NB4 (cell line): ENCODE measurements around the gene BCL11A.

Experiments used
- MYC ChIP-seq: IDR thresholded peaks from 2 replicates; pipeline ENCODE4 v1.6.1; 2011; ENCODE audit warnings: low read depth, low read length
- POLR2A ChIP-seq: IDR thresholded peaks from 2 replicates; pipeline ENCODE4 v1.6.1; 2011; ENCODE audit warnings: mild to moderate bottlenecking; ENCODE audit not compliant: insufficient read length; ENCODE audit errors: extremely low read depth
- TF ChIP-seq, protein P1 (sequence below): IDR thresholded peaks from one replicate; pipeline ENCODE4 v1.5.1; 2012; ENCODE audit warnings: low read depth, low read length

DNA sequence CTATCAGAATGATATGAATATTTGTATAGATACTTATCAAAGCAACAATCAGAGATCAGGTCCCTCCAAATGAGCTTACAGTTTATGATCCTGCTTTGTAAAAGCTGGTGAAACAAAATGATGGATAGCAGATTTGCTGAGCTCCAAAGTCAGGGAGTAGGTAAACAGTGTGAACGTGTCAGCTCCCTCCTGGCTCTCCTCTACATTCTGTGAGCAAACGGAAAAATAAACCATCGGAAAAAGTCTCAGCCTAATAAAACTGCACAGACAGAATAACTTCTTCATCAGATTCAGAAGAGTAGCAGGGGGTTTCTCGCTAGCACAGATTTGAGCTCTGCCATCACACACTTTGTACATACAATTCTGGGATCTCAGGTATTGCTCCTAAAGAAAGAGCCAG is 51.3 kb downstream of the BCL11A start:
- TF ChIP-seq, protein P1, sequence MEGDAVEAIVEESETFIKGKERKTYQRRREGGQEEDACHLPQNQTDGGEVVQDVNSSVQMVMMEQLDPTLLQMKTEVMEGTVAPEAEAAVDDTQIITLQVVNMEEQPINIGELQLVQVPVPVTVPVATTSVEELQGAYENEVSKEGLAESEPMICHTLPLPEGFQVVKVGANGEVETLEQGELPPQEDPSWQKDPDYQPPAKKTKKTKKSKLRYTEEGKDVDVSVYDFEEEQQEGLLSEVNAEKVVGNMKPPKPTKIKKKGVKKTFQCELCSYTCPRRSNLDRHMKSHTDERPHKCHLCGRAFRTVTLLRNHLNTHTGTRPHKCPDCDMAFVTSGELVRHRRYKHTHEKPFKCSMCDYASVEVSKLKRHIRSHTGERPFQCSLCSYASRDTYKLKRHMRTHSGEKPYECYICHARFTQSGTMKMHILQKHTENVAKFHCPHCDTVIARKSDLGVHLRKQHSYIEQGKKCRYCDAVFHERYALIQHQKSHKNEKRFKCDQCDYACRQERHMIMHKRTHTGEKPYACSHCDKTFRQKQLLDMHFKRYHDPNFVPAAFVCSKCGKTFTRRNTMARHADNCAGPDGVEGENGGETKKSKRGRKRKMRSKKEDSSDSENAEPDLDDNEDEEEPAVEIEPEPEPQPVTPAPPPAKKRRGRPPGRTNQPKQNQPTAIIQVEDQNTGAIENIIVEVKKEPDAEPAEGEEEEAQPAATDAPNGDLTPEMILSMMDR = no peak
- TF ChIP-seq POLR2A (no peak), MYC (no peak)
